22Rv1 (cell line): ENCODE results near the gene ANKRD66.
"Not testable (repeated sequence)": the region's sequence is repeated elsewhere in the genome, so short reads cannot be mapped to it uniquely, and the experiment has no call there.

Experiments used
- H3K27ac ChIP-seq: fragments of 450-650 bp; 2 replicates; pipeline ENCODE4 v1.5.1; 2017
- CTCF ChIP-seq: fragments of 450-650 bp; IDR thresholded peaks from 2 replicates; pipeline ENCODE4 v1.5.1; 2017; ENCODE audit warnings: mild to moderate bottlenecking
- ZFX ChIP-seq: fragments of 450-650 bp; IDR thresholded peaks from 2 replicates; pipeline ENCODE4 v1.6.1; 2017; ENCODE audit warnings: antibody characterized with exemption, borderline replicate concordance

The ANKRD66 gene

GRCh38 chr6:46764961-46765360 is 18.2 kb downstream of the ANKRD66 start:
- TF ChIP-seq CTCF (no peak), ZFX (no peak)
- no peak overlapping the region for H3K27ac ChIP-seq

- TF ChIP-seq ZFX (no peak), CTCF (no peak)
- H3K27ac ChIP-seq, result no peak overlapping the region
Measured at GRCh38 chr6:46772016-46772415, 25.3 kb downstream of the ANKRD66 start.

GRCh38 chr6:46772762-46773161 is 26.0 kb downstream of the ANKRD66 start:
- TF ChIP-seq ZFX (no peak), CTCF (no peak)
- H3K27ac ChIP-seq, result no peak overlapping the region

GRCh38 chr6:46773201-46773855 is 26.6 kb downstream of the ANKRD66 start:
- TF ChIP-seq ZFX (no peak), CTCF (no peak)
- H3K27ac ChIP-seq, result no peak overlapping the region

- H3K27ac ChIP-seq, result not testable (repeated sequence)
Measured at GRCh38 chr6:46774736-46775135, 28.0 kb downstream of the ANKRD66 start.

GRCh38 chr6:46776070-46776712 is 29.5 kb downstream of the ANKRD66 start:
- no peak overlapping the region for H3K27ac ChIP-seq
- TF ChIP-seq ZFX (no peak), CTCF (no peak)

GRCh38 chr6:46777476-46778346 is 31.0 kb downstream of the ANKRD66 start:
- no peak overlapping the region for H3K27ac ChIP-seq
- TF ChIP-seq CTCF (no peak), ZFX (no peak)
